ENCODE data around the gene DGCR6L. TPM values are rescaled to one million over a fixed set of nuclear protein-coding genes. Genes with fewer than 3 reads are reported as not detected.
"Not testable (repeated sequence)": the region's sequence is repeated elsewhere in the genome, so short reads cannot be mapped to it uniquely, and the experiment has no call there.

Gene DGCR6L
- 54.1 and 59.2 TPM in 2 replicates for total RNA-seq (2014; rRNA removed; shearing (Covaris generic))

DNA sequence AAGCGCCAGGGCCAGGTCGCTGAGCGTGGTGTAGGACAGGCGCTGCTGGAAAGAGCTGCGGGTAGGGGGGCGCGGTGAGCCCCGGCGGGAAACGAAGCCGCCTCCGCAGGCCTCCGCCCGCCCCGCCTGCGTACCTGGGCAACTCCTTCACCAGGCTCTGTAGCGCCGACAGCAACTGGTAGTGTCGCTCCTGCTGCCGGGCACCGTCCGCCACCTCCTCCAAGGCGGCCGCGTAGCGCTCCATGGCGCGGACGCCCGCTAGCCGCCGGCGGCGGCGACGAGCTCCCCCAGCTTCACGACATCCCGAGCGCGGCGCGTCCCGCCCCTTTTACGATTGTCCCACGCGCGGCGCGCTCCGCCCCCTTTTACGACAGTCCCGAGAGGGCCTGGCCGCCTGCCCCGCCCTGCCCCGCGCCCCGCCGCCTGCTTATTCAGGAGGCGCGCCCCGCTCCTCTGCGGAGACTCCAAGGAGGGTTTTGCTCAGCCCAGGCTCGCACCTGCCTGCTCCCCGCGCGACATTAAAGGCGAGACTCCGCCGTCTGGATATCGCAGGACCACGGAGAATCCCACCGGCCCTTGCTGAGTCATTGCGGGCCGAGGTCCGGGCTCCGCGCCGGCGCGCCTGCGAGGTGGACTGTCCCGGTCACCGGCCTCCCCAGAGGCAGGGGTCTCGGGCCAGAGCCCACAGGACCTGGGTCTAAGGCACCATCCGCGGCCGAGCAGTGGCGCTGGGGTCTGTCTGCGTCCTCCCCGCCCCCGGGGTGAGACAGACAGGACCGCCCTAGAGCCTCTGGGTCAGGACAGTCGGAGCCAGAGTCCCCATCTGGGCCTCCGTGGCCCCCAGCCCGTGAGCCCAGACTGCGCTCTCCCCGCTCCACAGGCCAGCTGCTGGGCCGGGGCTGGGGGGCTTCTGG is at the start of gene DGCR6L:
Gene DGCR6L, minus strand, starts transcription at position 316 of the 914 bp plus-strand sequence. Its CDS starts 72 bp downstream, at position 244.
- in situ Hi-C loops (cut with HindIII; ENCODE audit: low sequenced_read_pairs), result no loop called here
- peak; percentile 87 for DNase-seq (ENCODE audit: low spot score)

DNA sequence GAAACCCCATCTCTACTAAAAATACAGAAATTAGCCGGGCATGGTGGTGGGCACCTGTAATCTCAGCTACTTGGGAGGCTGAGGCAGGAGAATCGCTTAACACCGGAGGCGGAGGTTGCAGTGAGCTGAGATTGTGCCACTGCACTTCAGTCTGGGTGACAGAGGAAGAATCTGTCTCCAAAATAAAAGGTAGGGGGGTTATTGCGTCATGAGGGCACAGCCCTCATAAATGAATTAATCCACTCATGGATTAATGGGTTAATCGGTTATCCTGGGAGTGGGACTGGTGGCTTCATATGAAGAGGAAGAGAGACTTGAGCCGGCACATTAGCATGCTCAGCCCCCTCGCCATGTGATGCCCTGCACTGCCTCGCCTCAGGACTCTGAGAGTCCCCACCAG is 49.0 kb upstream of the DGCR6L start:
- DNase-seq (ENCODE audit: low spot score); in situ Hi-C loops (cut with HindIII; ENCODE audit: low sequenced_read_pairs): not testable (repeated sequence)

DNA sequence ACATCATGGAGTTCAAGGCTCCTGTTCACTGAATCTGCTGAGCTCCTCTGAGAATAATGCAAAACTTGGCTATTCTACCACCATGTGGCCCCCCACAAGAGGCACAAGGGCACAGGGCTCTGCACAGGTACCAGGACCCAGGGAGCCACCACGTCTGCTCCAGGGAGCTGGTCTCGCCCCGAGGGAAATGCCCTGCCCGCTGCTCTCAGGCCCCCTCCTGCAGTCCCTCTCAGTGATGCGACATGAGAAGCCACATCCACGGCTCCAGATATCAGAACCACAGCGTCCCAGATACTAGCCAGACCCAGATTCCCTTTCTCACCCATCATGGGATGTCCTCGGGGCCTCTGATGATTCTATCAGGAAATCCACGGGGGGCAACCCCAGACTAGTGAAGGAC is 47.0 kb upstream of the DGCR6L start:
- DNase-seq (ENCODE audit: low spot score); in situ Hi-C loops (cut with HindIII; ENCODE audit: low sequenced_read_pairs): not testable (repeated sequence)

GRCh38 chr22:20364335-20365260 is 44.7 kb upstream of the DGCR6L start:
- in situ Hi-C loops (cut with HindIII; ENCODE audit: low sequenced_read_pairs); DNase-seq (ENCODE audit: low spot score): not testable (repeated sequence)

GRCh38 chr22:20362403-20362802 is 42.5 kb upstream of the DGCR6L start:
- DNase-seq (ENCODE audit: low spot score); in situ Hi-C loops (cut with HindIII; ENCODE audit: low sequenced_read_pairs): not testable (repeated sequence)

GRCh38 chr22:20361752-20362229 is 41.9 kb upstream of the DGCR6L start:
- DNase-seq (ENCODE audit: low spot score); in situ Hi-C loops (cut with HindIII; ENCODE audit: low sequenced_read_pairs): not testable (repeated sequence)

DNA sequence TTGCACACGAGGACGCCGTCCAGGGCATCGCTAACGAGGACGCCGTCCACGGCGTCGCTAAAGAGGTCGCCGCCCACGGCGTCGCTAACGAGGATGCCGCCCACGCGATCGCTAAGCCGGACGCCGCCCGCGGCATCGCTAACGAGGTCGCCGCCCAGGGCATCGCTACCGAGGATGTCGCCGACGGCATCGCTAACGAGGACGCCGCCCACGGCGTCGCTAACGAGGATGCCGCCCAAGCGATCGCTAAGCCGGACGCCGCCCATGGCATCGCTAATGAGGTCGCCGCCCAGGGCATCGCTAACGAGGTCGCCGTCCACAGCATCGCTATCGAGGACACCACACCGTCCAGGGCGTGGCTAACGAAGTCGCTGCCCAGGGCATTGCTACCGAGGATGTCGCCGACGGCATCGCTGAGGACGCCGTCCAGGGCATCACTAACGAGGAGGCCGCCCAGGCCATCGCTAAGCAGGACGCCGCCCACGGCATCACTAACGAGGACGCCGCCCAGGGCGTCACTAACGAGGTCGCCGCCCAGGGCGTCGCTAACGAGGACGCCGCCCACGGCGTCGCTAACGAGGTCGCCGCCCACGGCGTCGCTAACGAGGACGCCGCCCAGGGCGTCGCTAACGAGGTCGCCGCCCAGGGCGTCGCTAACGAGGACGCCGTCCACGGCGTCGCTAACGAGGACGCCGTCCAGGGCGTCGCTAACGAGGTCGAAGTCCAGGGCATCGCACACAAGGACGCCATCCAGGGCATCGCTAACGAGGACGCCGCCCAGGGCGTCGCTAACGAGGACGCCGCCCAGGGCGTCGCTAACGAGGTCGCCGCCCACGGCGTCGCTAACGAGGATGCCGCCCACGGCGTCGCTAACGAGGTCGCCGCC is 41.2 kb upstream of the DGCR6L start:
- DNase-seq (ENCODE audit: low spot score); in situ Hi-C loops (cut with HindIII; ENCODE audit: low sequenced_read_pairs): not testable (repeated sequence)

- DNase-seq (ENCODE audit: low spot score); in situ Hi-C loops (cut with HindIII; ENCODE audit: low sequenced_read_pairs): not testable (repeated sequence)
Measured at GRCh38 chr22:20360261-20360660, 40.4 kb upstream of the DGCR6L start.

GRCh38 chr22:20358503-20359239 is 38.8 kb upstream of the DGCR6L start:
- in situ Hi-C loops (cut with HindIII; ENCODE audit: low sequenced_read_pairs); DNase-seq (ENCODE audit: low spot score): not testable (repeated sequence)

- DNase-seq (ENCODE audit: low spot score); in situ Hi-C loops (cut with HindIII; ENCODE audit: low sequenced_read_pairs): not testable (repeated sequence)
Measured at GRCh38 chr22:20357967-20358366, 38.1 kb upstream of the DGCR6L start.

DNA sequence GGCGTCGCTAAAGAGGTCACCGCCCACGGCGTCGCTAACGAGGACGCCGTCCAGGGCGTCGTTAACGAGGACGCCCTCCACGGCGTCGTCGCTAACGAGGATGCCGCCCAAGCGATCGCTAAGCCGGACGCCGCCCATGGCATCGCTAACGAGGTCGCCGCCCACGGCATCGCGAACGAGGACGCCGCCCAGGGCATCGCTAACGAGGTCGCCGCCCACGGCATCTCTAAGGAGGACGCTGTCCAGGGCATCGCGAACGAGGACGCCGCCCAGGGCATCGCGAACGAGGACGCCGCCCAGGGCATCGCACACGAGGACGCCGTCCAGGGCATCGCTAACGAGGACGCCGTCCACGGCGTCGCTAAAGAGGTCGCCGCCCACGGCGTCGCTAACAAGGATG is 37.0 kb upstream of the DGCR6L start:
- DNase-seq (ENCODE audit: low spot score); in situ Hi-C loops (cut with HindIII; ENCODE audit: low sequenced_read_pairs): not testable (repeated sequence)

GRCh38 chr22:20355939-20356636 is 36.2 kb upstream of the DGCR6L start:
- DNase-seq (ENCODE audit: low spot score); in situ Hi-C loops (cut with HindIII; ENCODE audit: low sequenced_read_pairs): not testable (repeated sequence)

DNA sequence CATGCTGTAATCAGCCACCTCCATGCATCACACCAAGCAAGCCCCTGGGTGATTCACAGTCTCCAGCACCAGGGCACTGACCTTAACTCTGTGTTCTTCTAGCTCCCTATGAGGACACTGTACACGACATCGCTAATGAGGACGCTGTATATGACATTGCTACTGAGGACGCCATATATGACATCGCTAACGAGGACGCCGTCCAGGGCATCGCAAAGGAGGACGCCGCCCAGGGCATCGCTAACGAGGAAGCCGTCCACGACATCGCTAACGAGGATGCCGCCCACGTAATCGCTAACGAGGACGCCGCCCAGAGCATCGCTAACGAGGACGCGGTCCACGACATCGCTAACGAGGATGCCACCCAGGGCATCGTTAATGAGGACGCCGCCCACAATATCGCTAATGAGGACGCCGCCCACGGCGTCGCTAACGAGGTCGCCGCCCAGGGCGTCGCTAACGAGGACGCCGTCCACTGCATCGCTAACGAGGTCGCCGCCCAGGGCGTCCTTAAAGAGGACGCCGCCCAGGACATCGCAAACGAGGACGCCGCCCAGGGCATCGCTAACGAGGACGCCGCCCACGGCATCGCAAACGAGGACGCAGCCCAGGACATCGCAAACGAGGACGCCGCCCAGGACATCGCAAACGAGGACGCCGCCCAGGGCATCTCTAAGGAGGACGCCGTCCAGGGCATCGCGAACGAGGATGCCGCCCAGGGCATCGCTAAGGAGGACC is 34.5 kb upstream of the DGCR6L start:
- DNase-seq (ENCODE audit: low spot score), result no peak

DNA sequence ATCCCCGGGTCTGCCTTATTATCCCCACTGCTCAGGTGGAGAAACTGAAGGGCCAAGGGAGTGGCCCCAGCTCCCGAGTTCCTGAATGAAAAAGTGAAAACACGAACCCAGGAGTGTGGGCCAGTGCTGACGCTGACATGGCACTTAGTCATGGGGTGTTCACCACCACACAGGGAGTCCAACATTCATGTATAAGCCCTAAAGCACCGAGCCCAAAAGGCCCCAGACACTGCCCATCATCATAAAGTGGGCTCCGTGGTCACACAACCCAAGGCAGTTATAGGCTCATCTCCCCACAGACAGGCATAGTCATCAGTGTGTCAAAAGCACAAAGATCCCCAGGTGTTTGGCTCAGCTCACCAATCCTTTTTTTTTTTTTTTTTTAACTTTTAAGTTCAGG is 32.7 kb upstream of the DGCR6L start:
- DNase-seq (ENCODE audit: low spot score); in situ Hi-C loops (cut with HindIII; ENCODE audit: low sequenced_read_pairs): not testable (repeated sequence)

More for the DNA sequence above, 34.5 kb upstream of the DGCR6L start:
- in situ Hi-C loops (cut with HindIII; ENCODE audit: low sequenced_read_pairs), result no loop called here

DNA sequence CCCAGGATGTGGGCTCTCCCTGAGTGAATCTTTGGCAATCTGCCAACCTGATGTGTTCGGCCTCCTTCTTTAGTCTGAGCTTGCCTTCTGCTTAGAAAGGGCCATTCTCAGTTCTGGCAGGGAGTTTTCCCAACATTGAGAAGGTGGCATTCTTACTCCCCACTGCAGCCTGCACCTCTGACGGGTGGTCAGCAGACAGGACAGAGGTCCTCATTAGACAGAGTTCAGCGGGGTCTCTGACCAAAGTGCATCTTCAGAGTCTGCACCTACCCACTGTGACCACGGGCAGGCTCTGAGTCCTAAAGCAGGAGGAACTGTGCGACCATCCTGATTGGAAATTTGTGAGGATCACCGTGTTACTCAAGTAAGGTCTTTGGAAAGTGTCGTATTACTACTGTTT is 26.7 kb upstream of the DGCR6L start:
- DNase-seq (ENCODE audit: low spot score); in situ Hi-C loops (cut with HindIII; ENCODE audit: low sequenced_read_pairs): not testable (repeated sequence)

GRCh38 chr22:20338291-20338690 is 18.4 kb upstream of the DGCR6L start:
- DNase-seq (ENCODE audit: low spot score); in situ Hi-C loops (cut with HindIII; ENCODE audit: low sequenced_read_pairs): not testable (repeated sequence)
